Measurements from ENCODE around the gene FBH1.
"Not testable (repeated sequence)": the region's sequence is repeated elsewhere in the genome, so short reads cannot be mapped to it uniquely, and the experiment has no call there.

The FBH1 gene

DNA sequence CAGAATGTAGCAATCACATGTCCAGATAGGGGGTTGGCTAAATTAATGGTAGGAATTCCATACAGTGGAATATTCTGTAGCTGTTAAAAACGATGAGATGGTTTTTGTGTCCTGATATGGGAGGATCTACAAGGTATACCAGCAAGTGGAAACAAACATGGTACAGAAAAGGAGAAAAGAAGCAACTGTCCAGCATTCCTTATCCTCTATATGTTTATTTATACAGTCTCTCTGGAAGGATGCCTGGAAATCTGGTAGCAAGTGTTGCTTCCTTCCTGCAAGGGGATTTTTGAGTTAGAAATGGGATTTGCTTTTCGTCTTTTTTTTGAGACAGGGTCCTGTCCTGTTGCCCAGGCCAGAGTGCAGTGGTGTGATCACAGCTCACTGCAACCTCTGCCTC lies 68.0 kb downstream of the FBH1 start:
- no peak for DNase-seq (ENCODE audit: low read depth in 1 of 2, low spot score in 1 of 2)

DNA sequence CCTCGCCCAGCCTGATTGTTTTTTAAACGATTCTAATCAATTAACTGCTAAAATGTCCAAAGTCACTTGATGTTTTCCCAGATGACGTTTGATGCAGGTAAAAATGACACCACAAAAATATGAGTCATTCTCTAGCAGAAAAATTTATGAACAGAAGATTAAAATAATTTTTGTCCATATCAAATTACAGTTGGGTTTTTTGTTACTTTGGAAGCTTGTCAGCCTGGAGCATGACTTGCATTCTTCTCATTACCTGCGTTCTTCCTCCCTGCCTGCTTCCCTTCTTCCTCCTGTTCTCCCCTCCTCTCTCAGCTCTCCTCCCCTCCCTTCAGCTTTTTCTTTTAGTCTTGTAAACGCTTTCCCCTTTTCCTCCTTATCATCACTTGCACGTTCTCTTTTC lies 68.6 kb downstream of the FBH1 start:
- no peak for DNase-seq (ENCODE audit: low read depth in 1 of 2, low spot score in 1 of 2)

DNA sequence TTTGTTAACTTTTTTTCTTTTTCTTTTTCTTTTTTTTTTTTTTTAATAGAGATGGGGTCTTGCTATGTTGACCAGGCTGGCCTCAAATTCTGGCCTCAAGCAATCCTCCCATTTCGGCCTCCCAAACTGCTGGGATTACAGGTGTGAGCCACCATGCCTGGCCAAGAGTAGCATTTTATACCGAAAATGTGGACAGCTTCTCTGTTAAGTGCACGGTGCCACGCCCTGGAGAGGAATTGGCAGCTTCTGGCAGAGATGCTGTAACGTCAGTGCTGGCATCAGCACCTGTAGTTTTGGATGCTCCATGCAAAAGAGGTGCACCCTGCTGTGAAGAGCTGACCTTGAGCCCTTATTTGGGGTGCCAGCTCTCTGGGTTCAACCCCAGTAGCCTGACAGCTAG lies 69.1 kb downstream of the FBH1 start:
- DNase-seq (ENCODE audit: low read depth in 1 of 2, low spot score in 1 of 2) = no peak

DNA sequence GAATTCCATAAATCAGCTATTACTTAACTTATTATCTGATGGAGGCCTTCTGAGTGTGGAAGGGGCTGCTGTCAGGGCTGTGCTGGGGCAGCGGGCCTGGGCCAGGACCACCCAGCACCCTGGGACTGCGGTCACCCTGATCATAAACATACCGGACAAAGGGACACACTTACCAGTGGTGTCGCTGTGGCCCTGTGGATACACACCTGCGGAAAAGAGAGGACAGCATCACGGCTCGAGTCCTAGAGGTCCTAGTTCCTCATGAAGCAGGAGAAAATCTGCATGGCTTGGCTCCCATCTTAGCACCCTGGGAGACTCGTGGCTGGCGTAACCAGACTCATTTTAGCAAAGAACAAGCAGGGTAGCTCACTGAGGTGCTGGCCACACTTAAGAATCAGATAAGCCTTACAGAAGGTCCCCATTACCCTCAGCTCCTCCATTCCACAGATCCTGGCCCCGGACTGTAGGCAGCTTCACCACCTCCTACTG lies 69.6 kb downstream of the FBH1 start:
- no peak for DNase-seq (ENCODE audit: low read depth in 1 of 2, low spot score in 1 of 2)

DNA sequence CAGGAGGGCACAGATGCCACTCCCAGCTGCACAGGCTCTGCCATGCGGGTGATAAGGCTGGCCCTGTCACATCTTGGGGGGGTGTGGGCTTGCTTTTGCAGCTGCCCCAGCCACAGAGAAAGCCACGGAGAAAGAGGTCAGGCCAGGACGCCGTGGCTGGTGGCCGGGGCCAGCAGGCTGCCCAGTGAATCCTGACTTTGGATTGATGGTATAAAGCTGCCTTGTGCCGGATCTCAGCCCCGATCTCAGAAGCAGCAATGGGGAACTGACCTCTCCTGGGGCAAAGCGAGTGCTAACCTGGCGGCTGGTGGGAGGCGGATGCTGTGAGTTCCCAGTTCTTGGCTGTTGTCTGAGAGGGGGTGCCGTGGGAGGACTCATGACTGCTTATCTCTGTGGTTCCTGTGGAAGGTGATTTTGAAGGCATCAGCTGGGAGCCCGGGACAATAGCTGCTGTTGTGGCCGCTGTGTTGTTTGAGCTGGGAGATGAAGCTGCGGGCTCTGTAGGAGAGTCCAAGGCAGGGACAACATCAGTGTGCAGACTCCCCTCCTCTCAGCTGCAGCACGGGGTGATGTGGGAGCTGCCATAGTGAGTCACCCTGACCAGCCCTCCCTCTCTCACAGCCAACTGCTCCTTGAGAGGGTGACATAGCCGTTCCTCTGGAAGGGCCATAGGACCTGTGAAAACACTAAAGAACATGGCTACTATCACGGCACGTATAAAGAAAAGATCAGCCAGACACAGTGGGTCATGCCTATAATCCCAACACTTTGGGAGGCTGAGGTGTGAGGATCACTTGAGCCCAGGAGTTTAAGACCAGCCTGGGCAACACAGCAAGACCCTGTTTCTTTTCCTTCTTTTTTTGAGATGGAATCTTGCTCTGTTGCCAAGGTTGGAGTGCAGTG lies 70.3 kb downstream of the FBH1 start:
- no peak for DNase-seq (ENCODE audit: low read depth in 1 of 2, low spot score in 1 of 2)

DNA sequence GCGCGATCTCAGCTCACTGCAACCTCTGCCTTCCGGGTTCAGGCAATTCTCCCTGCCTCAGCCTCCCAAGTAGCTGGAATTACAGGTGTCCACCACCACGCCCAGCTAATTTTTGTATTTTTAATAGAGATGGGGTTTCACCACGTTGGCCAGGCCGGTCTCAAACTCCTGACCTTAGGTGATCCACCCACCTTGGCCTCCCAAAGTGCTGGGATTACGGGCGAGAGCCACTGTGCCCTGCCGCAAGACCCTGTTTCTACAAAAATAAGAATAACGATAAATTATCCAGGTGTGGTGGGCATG lies 70.9 kb downstream of the FBH1 start:
- DNase-seq (ENCODE audit: low read depth in 1 of 2, low spot score in 1 of 2) = not testable (repeated sequence)

DNA sequence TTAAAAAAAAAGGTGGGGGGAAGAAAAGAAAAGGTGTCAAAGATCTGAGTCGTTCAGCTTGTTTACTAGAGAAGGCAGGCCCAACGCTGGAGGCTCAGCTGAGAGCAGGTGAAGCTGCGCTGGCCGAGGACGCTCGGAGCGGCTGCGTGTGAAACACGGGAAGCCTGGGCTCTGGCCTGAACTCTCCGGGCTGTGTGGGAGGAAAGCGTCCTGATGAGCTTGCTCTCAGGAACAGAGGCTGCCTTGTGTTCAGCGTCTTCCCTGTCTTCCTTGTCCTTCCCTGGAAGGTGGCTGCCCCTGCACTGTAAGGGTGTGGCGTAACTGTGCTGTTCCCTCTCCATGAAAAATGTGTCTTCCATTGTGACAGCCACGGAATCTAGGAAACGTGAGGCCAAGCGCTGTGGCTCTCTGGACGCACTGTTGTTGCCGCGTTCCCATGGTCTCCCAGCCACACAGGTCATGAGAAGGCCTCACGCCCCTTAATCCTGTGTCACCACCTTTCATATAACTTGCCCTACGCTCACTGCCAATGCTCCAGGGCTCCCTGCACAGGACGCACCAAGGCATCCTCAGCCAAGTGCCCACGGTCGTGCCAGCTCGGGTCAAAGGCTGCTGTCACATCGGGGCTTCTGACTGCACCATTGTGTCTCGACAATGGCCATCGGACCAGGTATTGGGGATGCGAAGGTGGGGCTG lies 71.5 kb downstream of the FBH1 start:
- DNase-seq (ENCODE audit: low read depth in 1 of 2, low spot score in 1 of 2) = no peak

DNA sequence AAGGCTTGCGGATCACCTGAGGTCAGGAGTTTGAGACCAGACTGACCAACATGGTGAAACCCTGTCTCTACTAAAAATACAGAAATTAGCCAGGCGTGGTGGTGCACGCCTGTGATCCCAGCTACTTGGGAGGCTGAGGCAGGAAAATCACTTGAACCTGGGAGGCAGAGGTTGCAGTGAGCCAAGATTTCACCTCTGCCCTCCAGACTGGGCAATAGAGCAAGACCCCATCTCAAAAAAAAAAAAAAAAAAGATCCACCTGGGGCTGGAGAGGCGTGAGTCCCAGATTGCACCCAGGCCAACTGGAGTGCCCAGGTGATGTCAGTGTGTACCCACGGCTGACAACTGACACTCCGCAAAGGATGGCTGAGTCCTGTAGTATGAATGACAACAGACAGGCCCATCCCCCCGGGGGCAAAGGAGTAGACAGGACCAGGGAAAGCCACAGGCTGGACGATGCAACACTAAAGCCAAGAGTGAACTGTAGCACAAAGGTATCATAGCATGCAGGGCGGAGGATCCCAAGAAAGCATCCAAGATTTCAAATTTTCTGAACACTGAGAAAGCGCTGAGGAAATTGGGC lies 72.4 kb downstream of the FBH1 start:
- DNase-seq (ENCODE audit: low read depth in 1 of 2, low spot score in 1 of 2) = not testable (repeated sequence)

DNA sequence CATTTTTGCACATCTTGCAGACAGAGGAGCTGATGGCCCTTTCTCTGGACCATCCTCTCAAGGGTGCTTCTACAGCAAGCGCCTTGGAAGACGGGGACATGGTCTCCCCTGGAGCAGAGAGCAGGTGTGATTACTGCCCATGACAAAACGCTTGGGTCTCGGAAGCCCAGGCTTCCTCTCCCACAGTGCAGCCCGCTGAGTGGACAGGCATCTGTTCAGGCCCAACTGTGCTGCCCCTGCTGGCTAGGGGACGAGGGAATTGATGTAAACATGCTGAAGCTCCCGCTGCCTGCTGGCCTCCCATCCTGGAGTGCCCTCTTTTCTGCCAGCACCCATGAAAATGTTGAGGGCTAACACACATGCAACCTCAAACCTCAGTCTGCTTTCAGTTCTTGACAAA lies 73.0 kb downstream of the FBH1 start:
- DNase-seq (ENCODE audit: low read depth in 1 of 2, low spot score in 1 of 2) = no peak

DNA sequence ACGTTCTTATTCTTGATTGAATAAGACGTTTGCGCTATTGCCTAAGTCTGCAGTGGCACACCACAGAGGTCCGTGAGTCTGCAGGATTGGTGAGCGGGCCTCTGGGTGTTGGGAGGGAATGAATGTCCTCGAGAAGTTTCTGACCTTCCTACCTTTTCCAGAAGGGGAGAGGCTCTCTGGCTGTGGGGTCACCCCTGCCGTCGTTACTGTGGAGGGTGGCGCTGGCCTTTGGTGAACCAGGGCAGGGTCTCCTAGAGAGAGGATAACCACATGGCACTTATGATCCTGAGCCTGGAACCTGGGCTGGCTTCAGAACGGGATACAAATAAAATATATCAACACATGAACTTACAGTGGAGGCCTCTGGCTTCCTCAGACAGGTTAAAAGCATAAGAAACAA lies 73.5 kb downstream of the FBH1 start:
- DNase-seq (ENCODE audit: low read depth in 1 of 2, low spot score in 1 of 2) = no peak

DNA sequence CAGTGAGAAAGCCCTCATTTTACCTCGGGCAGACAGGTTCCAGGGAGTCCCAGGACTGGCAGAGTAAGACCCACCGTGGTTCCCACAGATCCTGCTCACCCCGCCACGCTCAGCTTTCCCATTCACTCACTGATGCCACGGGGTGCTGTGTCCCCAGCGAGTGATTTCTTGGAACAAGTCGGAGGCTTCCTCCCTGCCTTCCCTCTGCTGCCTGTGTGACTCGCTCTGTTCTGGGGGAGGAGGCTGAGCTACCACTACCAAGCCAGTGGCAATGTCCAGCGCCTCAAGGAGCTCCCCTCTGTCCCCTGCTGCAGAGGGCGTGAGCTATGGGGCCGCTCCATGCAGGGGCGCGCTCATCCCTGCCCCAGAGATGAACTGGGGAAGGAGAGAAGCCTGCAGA lies 74.7 kb downstream of the FBH1 start:
- DNase-seq (ENCODE audit: low read depth in 1 of 2, low spot score in 1 of 2) = no peak

DNA sequence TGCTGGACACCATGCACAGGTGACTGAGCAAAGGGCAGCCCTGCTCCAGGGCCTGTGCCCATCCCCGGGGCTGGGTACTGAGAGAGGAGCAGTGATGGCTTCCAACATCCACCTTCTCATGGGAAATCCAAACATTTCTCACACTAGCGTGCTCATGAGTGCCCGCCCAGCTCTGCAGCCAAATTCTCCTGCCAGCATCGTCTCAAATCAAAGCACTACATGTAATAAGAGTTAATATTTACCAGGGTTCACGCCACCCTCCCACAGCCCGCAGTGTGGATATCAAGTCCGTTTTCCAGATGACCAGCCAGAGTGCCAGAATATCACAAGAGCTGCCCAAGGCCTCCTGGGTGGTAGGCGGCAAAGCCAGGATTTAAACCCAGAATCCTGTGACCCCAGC lies 75.2 kb downstream of the FBH1 start:
- DNase-seq (ENCODE audit: low read depth in 1 of 2, low spot score in 1 of 2) = no peak

DNA sequence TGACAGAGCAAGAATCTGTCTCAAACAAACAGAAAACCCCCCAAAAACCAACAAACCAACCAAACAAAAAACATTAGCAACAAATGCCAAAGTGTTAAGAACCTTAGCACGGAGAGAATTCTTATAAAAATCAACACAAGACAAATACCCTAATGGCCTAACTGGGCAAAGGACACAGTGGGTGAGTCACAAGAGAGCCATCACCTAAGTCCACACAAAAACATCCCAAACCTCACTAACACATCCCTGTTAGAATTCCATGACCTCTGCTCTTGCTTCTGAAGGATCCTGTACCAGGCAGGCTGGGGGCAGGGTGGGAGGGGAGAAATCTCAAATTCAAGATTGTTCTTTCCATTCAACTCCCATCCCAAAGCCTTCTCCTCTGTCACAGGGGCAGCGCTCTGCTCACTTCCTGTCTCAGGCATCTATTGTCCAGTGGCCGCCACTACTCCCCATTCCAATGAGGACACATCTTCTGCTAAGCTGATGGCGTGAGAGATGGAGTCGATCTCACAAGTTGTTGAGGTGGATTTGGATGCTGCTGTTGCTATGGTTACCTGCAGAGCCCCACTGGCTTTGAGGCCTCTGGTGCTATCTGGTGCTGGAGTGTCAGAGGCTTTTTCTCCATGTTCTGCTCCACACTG lies 78.1 kb downstream of the FBH1 start:
- no peak for DNase-seq (ENCODE audit: low read depth in 1 of 2, low spot score in 1 of 2)

DNA sequence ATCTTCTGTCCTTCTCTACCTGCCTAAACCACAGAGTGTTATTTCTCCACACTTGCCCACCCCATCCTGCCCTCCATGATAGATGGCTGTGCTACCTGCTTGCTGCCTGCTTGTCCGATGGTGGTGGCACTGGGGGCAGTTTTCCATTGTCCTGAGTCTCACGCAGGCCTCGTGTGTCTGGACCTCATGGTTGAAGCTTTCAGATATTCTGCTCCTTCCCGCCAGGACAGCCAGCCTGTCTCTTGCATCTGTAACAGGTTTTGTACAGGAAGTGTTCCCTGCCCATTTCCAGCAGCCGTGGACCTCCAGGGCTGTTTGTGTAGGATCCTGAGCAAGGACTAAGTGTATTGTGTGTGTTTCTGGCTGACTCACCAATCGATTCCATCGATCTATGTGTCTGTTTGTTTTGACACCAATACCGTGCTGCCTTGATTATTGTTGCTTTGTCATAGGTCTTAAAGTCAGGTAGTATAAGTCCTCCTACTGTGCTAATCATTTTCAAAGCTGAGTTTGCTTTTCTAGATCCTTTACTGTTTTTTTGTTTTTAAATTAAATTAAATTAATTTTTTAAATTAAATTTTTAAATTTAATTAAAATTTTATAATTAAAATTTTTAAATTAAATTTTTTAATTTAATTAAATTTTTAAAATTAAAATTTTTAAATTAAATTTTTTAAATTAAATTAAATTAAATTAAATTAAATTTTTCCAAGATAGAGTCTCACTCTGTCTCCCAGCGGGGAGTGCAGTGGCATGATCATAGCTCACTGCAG lies 78.8 kb downstream of the FBH1 start:
- no peak for DNase-seq (ENCODE audit: low read depth in 1 of 2, low spot score in 1 of 2)

DNA sequence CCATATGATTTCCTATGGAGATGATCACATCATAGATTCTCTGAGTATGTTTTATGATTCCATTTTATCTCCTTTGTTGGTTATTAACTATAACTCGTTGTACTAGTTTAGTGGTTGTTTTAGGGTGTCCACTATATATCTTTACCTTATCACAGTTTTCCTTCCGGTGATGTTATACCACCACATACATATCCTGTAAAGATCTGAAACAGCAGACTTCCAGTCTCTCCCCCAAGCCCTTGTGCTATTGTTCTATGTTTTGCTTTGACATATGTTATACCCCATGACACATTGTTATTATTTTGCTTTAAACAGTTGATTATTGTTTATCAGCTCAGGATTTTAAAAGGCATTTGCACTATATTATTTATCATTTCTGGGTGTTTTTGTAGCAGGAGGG lies 80.0 kb downstream of the FBH1 start:
- DNase-seq (ENCODE audit: low read depth in 1 of 2, low spot score in 1 of 2) = no peak

DNA sequence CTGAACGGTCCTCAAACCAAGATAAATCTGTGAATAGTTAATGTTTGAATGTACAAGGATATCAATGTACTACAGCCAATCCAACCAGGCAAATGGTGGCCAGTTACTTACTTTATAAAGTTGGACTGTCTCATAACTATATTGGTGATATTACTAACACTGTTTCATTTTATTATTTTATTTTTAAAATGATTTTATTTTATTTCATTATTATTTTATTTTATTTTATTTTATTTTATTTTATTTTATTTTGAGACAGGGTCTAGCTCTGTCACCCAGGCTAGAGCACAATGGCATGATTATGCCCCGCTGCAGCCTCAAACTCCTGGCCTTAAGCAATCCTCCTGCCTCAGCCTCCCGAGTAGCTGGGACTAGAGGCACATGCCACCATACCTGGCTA lies 80.5 kb downstream of the FBH1 start:
- DNase-seq (ENCODE audit: low read depth in 1 of 2, low spot score in 1 of 2) = no peak

DNA sequence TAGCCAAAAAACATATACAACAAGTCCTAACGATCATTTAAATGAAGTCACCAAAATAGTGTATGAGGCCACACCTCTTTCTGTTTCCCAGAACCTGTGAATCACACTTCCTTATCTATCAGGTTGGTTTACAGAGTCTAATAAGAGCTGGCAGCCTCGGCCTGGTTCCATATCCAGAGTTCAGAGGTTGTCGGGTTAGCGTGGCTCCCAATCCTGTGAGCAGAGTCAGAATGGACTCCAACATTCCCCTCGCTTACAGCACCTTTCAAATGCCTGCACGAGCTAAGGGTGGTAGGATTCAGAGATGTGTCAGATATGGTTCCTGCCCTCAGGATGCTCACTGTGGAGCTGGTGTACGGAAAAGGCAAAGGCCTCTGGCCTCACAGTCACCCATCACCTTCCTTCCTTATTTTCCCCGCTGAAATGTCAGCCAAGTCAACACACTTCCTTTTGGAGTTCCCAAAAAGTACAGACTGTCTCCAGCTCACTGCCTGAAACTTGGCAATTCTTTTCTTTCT lies 81.3 kb downstream of the FBH1 start:
- DNase-seq (ENCODE audit: low read depth in 1 of 2, low spot score in 1 of 2) = no peak

DNA sequence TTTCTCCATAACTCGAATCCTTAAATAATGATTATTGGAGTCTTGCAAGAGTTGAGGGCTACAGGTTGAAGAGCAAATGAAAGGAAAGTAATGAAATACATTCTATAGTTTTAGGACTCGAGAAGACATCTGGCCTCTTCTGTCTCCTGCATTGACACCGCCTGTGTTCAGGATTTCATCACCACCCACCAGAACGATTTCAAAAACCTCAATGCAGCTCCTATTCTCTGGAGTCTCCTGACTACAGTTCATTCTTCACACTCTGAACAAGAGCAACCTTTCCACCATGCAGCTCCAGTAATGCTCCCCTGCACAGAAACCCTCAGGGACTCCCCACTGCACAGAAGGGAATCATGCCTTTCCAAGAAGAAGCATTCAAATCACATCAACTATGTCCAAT lies 81.8 kb downstream of the FBH1 start:
- DNase-seq (ENCODE audit: low read depth in 1 of 2, low spot score in 1 of 2) = no peak

DNA sequence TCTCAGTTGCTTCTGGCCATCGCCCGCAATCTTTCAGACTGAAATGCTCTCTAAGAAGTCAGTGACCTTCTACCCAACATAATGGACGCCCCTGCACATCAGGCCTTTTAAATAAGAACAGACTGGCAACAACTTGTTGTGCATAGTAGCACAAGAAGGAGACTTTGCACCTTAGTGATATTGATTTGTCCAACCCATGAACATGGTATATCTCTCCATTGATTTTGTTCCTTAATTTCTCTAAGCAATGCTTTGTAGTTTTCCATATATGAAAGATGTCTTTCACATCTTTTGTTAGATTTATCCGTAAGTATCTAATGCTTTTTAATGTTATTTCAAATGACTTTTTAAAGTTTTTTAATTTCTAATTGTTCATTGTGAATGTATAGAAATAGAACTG lies 83.0 kb downstream of the FBH1 start:
- no peak for DNase-seq (ENCODE audit: low read depth in 1 of 2, low spot score in 1 of 2)

DNA sequence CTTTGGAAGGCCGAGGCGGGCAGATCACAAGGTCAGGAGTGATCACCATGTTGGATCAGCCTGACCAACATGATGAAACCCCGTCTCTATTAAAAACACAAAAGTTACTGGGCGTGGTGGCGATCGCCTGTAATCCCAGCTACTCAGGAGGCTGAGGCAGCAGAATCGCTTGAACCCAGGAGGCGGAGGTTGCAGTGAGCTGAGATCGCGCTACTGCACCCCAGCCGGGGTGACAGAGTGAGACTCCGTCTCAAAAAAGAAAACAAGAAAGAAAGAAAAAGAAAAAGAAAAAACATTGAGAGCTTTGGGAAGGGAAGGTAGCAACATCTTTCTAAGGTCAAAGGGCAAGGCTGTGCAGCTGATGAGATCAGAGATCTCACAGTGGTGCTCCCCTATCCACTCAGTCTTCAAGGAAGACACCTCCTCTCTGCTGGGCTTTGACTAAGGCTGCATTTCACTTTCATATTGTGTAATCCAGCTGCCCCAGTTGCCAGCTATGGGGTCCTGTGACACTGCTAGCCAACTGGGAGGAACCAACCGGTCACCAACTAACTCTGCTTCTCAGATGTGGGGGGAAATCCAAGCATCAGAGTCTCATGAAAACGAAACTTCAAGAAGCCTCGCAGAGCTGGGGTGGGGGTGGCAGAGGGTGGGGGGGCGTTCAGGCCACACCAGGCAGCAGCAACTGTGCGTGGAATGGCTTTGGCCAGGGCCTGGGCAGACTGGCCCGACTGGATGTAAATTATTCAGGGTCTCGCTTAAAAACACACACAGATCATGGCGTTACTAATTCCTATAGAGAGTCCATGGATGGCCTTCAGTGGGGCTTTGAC lies 85.8 kb downstream of the FBH1 start:
- peak in 1 of 2 donors; percentile 39 for DNase-seq (ENCODE audit: low read depth in 1 of 2, low spot score in 1 of 2)
